ENCODE measurements around the gene VPS26B.

DNA sequence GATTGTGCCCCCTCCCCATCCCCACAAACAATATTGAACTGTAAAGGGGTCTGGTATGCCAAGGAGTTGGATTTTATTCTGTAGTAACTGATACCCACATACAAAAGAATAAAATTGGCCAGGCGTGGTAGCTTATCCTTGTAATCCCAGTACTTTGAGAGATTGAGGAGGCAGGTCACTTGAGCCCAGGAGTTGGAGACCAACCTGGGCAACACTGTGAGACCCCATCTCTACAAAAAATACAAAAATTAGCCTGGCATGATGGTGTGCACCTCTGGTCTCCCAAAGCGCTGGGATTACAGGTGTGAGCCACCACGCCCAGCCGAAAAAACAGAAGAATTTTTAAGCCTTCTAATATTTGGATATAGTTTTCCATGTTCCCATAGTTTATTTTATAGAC is 47.5 kb downstream of the VPS26B start:
- TF ChIP-seq CTCF (IDR thresholded peaks at IDR 0.05) = no peak
- no peak for TF ChIP-seq POLR2AphosphoS5 (IDR thresholded peaks at IDR 0.05)
- no peak for TF ChIP-seq POLR2A (IDR thresholded peaks at IDR 0.05)
- no peak for TF ChIP-seq EP300 (IDR thresholded peaks at IDR 0.05)

Data from sigmoid colon (tissue), 4 donors.